Prostate gland (tissue), 2 donors: Measurements from ENCODE around the gene CACNA1D.

Experiments used
- CTCF ChIP-seq, 4 experiments: fragments of 200-600 bp in 2 of 4; fragments of 450-650 bp in 2 of 4; sonication (generic) in 2 of 4; IDR thresholded peaks; 1 replicate in 3 of 4; 2 replicates in 1 of 4; pipeline ENCODE4 v1.5.1; 2016 to 2019; ENCODE audit warnings: antibody characterized with exemption in 4 of 4, mild to moderate bottlenecking in 2 of 4, moderate library complexity in 2 of 4
- POLR2A ChIP-seq: fragments of 450-650 bp; IDR thresholded peaks from one replicate; pipeline ENCODE4 v1.6.1; 2016; ENCODE audit warnings: antibody characterized with exemption, mild to moderate bottlenecking

- no peak for TF ChIP-seq POLR2A
- TF ChIP-seq CTCF (IDR thresholded peaks at IDR 0.05) = no peak
Measured at GRCh38 chr3:53516339-53516738, 21.9 kb downstream of the CACNA1D start.
